Left ventricle myocardium superior (tissue), 1 donor: ENCODE results near the gene SETBP1. TPM values are rescaled to one million over a fixed set of nuclear protein-coding genes. Genes with fewer than 3 reads are reported as not detected.
"Not testable (repeated sequence)": the region's sequence is repeated elsewhere in the genome, so short reads cannot be mapped to it uniquely, and the experiment has no call there.

Experiments used
- ATAC-seq: fragments of 200-7000 bp; cut with Tn5 transposase; one replicate; pipeline ENCODE4 v1.9.1; 2020; ENCODE audit warnings: mild to moderate bottlenecking, moderate library complexity
- DNase-seq: peaks from one replicate; pipeline ENCODE4 v3.0.0-alpha.2; 2020
- intact Hi-C: fragments of 100-400 bp; cut with micrococcal nuclease; formaldehyde crosslinking; loops from one replicate; pipeline ENCODE4 v1.11.0; 2022
- total RNA-seq: library from RNA; stranded (reverse); fragmentation: NEBNext Ultra II Directional; extraction: Animal tissue kit (Norgen Biotek cat#: 25700); gene quantifications from one replicate; pipeline ENCODE4 v1.2.1, GENCODE V29; 2021
- donor health status: DM: no; HTN: yes; CAD: no; lungs with severe emphysema.

The SETBP1 gene
- total RNA-seq, 1 donor from 2014 or later: 6.7 TPM

GRCh38 chr18:44699572-44700261 is 19.0 kb downstream of the SETBP1 start:
- ATAC-seq (peak; percentile 58), DNase-seq (no peak)
- intact Hi-C loops: no loop called here

GRCh38 chr18:44700652-44701051 is 20.0 kb downstream of the SETBP1 start:
- intact Hi-C loops: no loop called here
- ATAC-seq (peak; percentile 66), DNase-seq (no peak)

GRCh38 chr18:44701227-44701626 is 20.5 kb downstream of the SETBP1 start:
- DNase-seq (no peak), ATAC-seq (no peak)
- intact Hi-C loops: no loop called here

- no peak for ATAC-seq
- no peak for DNase-seq
- intact Hi-C loops: no loop called here
These were observed 21.9 kb downstream of the SETBP1 start for GRCh38 chr18:44702594-44702993.

- ATAC-seq: no peak
- no peak for DNase-seq
- intact Hi-C loops: no loop called here
These were observed 23.6 kb downstream of the SETBP1 start for GRCh38 chr18:44704135-44704789.

- intact Hi-C loops: no loop called here
- ATAC-seq (no peak), DNase-seq (no peak)
These were observed 24.5 kb downstream of the SETBP1 start for GRCh38 chr18:44705075-44705675.

GRCh38 chr18:44708451-44709083 is 27.9 kb downstream of the SETBP1 start:
- DNase-seq: no peak
- peak; percentile 51 for ATAC-seq
- intact Hi-C loops: no loop called here

- intact Hi-C loops: no loop called here
- ATAC-seq: peak; percentile 35
- DNase-seq: no peak
These were observed 28.8 kb downstream of the SETBP1 start for GRCh38 chr18:44709307-44710126.

- ATAC-seq (no peak), DNase-seq (no peak)
- intact Hi-C loops: no loop called here
These were observed 30.2 kb downstream of the SETBP1 start for GRCh38 chr18:44710931-44711330.

GRCh38 chr18:44712025-44712424 is 31.3 kb downstream of the SETBP1 start:
- DNase-seq (no peak), ATAC-seq (no peak)
- intact Hi-C loops: no loop called here

- intact Hi-C loops: no loop called here
- ATAC-seq (no peak), DNase-seq (no peak)
These were observed 32.7 kb downstream of the SETBP1 start for GRCh38 chr18:44713435-44713834.

- intact Hi-C loops: no loop called here
- ATAC-seq (no peak), DNase-seq (no peak)
These were observed 33.7 kb downstream of the SETBP1 start for GRCh38 chr18:44714376-44714775.

GRCh38 chr18:44715245-44715644 is 34.6 kb downstream of the SETBP1 start:
- intact Hi-C loops: no loop called here
- ATAC-seq (peak; percentile 61), DNase-seq (no peak)

GRCh38 chr18:44715842-44716241 is 35.2 kb downstream of the SETBP1 start:
- no peak for ATAC-seq
- intact Hi-C loops: no loop called here
- no peak for DNase-seq

GRCh38 chr18:44716697-44717163 is 36.0 kb downstream of the SETBP1 start:
- DNase-seq (no peak), ATAC-seq (no peak)
- intact Hi-C loops: no loop called here

GRCh38 chr18:44719519-44720060 is 38.9 kb downstream of the SETBP1 start:
- DNase-seq (no peak), ATAC-seq (peak; percentile 38)
- intact Hi-C loops: no loop called here

GRCh38 chr18:44721748-44722147 is 41.1 kb downstream of the SETBP1 start:
- DNase-seq, ATAC-seq, intact Hi-C loops: not testable (repeated sequence)

- intact Hi-C loops: no loop called here
- DNase-seq (no peak), ATAC-seq (no peak)
These were observed 42.7 kb downstream of the SETBP1 start for GRCh38 chr18:44723411-44723810.
